NCI-H2107 (cell line): ENCODE data around the gene ZNF777.
A peak's percentile ranks its signal among the peaks of the same experiment; 100 is the strongest.
"Not testable (repeated sequence)": the region's sequence is repeated elsewhere in the genome, so short reads cannot be mapped to it uniquely, and the experiment has no call there.

ENCODE experiments used
- DNase-seq: peaks from one replicate; lab custom pipeline; 2025; lab: John Stamatoyannopoulos, UW

The ZNF777 gene

DNA sequence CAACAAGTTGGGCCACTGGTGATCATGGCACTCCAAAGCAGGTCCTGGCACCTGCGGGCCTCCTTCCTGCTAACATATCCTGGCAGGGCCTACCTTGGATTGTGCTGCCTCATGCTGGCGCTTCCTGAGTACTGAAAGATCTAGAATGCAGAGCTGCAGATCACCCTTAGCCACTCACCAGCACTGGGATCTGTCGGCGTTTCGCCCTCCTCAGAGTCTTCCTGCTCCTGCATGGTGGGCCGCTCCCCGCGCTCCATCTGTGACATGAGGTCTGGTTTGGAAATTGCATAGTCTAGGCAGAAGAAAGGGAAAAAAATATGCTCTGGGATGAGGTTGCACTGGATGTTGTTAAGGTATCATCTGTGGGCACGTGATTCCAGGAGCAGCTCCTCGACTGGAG, 10.0 kb downstream of the ZNF777 start:
- DNase-seq = no peak

DNA sequence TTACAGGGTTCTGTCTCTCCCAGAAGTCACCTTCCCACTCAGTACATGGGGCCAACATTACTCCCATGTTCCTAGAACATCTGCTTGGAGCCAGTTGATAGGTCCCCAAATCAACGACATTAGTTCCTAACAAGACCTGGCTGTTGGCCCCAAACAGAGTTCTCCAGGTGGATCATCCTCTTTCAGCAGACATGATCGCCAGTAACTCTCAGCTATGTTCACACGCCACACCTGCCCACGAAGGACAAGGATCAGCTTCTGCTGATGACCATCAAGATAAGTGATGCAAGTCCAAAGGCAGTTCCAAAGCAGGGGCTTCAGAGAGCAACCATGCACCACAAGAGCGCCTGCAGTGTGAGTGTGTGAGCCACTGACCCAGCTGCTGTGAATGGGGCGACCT, 11.0 kb downstream of the ZNF777 start:
- DNase-seq = no peak

DNA sequence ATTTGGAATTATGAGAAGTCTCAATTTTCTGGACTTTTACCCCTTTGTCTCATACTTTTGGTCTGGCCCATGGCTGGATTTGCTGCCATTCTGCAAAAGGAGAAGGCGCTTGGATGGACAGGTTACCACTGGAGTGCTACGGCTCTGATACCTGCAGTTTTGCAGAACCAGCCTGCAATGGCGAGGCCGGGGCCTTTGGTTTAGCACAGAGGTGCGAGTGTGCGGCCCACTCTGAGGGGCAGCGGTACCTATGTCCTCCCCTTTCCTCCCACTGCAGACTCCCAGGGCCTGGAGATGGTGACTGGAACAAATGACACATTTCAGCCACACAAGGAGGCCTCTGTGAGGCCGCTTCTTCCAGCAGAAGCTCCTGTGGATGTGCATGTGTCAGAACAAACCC, 11.9 kb downstream of the ZNF777 start:
- DNase-seq = no peak

DNA sequence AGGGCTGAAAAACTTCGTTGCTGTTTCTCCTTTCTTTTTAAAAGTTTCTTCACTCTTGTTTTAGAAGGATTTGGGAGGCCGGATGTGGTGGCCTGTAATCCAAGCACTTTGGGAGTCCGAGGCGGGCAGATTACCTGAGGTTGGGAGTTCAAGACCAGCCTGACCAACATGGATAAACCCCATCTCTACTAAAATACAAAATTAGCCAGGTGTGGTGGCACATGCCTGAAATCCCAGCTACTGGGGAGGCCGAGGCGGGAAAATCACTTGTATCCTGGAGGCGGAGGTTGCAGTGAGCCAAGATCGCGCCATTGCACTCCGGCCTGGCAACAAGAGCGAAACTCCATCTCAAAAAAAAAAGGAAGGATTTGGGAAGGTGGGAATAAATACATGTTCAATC, 14.8 kb downstream of the ZNF777 start:
- not testable (repeated sequence) for DNase-seq

DNA sequence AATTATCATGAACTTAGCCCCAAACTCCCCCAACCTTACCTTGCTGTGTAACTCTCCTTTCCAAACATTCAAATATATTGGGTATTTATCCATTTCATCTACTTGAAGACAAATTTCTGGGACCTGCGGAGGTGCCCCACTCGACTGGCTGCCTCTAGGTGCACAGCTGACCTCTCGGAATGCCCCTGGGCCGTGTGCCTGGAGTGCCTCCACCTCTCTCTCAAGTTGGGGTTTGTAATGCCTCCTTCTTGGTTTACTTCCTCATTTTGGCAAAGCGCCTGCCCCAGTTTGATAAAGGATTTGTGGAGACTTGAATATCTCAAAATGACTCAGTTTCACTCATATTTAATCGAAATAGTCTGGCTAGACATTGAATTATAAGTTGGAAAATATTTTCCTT, 16.6 kb downstream of the ZNF777 start:
- no peak for DNase-seq

DNA sequence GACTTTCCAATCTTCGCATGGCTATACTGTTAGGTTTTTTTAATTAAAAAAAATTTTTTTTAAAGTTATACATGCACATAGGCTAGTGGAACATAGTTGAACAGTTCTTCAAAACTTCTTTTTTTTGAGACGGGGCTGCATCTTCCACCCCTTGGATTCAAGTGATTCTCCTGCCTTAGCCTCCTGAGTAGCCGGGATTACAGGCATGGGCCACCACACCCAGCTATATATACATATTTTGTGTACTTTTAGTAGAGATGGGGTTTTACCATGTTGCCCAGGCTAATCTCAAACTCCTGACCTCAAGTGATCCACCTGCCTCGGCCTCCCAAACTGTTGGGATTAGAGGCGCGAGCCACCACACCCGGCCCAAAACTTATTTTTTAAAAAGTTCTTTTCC, 17.3 kb downstream of the ZNF777 start:
- DNase-seq = no peak

DNA sequence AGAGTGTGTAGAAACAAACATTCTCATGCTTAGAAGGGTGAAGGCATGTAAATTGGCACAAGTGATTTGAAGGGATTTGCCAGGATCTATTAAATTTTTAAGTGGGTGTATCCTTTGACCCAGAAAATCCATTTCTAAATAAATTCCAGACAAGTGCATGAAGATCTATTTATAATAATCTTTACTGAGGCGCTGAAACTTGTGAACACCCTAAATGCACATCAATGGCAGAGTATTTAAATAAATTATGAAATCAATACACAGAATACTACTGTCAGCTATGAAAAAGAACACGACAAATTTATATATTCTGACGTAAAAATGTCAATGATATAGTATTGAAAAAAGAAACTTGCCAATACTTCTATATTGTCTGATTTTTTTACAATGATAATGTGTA, 17.9 kb downstream of the ZNF777 start:
- no peak for DNase-seq

DNA sequence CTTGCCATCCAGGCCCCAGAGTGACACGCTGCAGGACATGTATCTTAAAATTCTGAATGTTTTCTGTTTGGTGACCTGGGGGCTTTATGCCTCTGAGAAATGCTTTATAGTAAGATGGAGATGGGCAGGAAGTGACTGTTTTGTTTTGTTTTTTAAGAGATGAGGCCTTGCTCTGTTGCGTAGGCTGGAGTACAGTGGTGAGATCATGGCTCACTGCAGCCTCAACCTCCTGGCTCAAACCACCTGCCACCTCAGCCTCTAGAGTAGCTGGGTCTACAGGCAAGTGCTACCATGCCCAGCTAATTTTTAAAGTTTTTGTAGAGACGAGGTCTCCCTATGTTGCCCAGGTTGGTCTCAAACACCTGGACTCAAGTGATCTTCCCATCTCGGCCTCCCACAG, 20.6 kb downstream of the ZNF777 start:
- no peak for DNase-seq

DNA sequence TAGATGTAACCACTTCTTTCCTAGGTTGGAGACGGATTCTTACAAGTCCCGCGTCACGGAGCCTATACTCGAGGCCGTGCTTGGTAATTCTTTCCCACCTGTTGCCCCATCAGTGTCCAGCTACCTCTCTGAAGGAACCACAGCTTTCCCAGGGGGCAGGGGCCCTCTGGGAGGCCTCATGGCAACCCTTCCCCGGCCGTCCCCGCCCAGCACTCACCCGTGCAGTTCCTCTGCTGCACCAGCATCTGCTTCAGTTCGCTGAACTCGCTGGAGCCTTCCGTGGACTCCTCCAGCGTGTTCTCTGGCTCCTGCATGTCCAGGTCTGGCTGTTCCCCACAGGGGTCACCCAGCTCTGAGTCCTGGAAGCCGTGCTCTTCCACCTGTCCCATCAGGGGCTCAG, 24.5 kb downstream of the ZNF777 start:
- DNase-seq = no peak

DNA sequence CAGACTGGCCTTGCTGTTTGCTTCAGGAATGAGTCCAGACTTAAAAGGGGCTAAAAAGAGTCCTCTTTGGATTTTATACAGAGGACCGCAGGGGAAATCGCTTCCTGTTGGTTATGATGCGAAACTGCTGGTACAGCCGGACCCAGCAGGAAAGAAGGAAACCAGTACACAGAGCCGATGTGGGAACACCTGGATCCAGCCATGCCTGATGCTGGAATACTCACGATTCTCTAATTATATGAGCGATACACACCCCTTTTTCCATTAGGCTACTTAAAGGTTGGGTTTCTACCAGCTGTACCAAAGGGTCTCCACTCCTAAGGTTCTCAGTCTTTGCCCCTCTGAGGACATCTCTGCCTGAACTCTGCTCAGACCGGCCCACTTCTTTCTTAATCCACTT, 27.7 kb downstream of the ZNF777 start:
- DNase-seq = no peak

DNA sequence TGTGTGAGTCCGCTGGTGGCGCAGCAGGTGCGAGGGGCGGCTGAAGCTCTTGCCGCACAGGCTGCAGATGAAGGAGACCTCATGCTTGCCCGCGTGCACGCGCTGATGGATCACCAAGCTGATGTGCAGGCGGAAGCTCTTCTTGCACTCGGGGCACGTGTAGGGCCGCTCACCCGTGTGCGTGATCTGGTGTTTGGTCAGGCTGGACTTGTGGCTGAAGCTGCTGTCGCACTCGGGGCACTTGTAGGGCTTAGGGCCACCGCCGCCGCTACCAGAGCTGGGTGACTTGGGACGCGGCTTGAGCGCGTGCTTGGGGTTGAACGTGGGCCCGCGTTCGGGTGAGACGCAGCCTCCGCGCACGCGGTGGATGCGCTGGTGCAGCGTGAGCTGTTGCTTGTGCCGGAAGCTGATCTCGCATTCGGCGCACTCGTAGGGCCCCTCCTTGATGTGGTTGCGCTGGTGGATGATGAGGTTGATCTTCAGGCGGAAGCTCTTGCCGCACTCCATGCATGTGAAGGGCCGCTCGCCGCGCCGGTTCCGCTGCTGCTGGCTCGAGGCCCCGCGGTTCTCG, 28.7 kb downstream of the ZNF777 start:
- no peak for DNase-seq

DNA sequence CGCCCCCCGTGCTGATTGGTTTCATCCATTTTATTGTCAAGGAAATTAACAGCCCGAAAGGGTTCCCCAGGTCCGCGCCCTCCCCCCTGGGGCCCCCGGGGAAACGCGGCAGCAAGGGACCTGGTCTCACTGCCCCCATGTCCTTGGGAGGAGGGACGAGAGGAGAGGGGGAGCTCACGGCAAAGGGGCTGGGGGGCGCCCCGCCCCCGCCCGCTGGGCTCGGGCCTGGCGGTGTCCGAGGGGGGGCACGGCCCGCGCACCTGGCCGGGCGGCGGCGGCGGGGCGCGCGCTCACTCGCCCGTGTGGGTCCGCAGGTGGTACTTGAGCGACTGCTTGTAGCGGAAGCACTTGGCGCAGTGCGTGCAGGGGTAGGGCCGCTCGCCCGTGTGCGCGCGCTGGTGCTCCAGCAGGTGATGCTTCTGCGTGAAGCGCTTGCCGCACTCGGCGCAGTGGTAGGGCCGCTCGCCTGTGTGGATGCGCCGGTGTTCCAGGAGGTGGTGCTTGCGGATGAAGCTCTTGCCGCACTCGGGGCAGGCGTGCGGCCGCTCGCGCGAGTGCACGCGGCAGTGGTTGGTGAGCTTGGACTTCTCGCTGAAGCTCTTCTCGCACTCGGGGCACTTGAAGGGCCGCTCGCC, 29.3 kb downstream of the ZNF777 start:
- DNase-seq = no peak

DNA sequence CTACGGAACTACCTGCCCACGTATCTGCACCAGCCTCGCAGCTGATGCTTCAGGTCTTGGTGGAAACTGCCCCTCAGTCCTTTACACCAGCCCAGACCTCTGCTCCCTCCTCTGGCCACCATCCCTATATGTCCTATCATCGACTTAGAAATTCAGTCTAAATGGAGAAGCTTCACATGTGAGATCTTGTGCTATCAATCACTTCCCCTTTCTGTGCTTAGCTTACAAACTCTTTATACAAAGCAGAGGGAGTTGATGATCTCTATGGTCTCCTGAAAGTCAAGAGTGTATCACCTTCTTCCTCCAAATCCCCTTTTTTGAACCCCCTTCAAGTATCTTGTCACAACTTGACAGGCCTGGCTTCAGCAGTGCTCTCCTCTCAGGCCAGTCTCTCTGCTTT, 30.7 kb downstream of the ZNF777 start:
- DNase-seq = no peak

DNA sequence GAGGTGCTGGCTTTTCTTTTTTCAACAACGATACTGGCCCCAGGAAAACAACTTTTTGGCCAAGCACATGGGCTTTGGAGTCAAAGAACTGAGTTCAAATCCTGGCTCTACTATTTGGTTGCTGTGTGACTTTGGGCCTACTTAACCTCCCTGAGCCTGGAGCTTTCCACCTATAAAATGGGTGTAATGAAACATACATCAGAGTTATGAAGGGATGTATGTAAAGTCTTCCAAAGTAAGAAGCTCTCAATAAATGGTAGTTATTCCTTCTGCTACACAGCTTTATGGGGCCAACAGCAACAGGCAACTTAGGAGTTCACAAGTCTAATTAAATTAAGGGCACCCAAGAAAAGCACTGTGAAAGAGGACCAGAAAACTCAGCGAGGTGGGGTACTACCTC, 33.0 kb downstream of the ZNF777 start:
- DNase-seq = no peak

DNA sequence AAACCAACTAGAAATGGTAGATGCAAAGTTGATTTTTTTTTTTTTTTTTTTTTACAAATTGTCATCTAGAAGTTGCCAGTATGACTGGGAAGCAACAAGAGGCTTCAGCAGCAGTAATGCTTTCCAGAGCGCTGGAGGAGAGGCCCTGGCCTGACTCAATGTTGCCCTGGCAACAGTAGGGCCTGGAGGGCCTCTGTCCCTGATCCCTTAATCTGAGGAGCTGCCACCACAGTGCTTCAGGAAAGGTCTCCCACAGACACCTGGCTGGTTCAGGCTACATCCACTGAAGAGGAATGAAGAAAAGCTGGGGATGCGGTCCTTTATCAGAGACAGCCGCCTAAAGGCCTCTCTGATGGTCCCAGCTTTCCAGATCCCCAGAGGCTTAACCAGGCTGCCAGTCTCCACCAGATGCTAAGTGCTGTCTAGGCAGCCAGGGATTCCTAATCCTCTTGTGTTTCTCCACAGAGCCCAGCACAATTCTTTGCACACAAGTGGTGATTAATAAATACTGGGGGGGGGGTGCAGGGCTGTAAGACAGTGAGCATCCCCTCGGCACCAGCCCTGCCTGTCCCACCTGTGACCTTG, 33.7 kb downstream of the ZNF777 start:
- DNase-seq = no peak

DNA sequence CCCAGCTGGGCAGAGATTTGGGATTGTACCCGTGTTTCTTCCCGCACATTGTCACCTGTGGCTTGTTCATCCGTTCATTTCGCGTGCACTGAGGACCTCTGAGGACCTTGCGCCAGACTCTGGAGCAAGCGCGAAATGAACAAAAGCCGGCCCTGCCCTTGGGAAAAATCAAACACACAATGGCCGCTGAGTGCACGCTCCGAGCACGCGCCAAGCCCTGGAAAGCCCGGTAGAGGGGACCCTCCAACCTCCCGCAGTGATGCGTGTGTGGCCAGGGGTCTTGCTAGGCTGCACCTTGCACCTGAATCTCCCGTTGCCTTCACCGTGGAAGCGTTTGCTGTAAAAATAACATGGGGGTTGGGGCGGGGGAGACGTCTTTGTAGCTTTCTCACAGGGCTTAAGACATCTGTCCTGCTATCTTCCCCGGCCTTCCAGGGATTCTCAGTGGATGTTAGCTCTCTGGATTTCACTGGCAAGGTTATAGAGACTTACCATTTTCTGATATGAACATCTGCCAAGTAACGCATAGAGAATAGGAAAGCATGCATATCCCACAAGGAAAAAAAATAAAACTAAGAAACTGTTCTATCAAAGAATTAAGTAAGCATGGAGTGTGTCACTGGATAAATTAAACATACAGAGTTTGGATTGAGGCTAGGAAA, 37.3 kb downstream of the ZNF777 start:
- no peak for DNase-seq

DNA sequence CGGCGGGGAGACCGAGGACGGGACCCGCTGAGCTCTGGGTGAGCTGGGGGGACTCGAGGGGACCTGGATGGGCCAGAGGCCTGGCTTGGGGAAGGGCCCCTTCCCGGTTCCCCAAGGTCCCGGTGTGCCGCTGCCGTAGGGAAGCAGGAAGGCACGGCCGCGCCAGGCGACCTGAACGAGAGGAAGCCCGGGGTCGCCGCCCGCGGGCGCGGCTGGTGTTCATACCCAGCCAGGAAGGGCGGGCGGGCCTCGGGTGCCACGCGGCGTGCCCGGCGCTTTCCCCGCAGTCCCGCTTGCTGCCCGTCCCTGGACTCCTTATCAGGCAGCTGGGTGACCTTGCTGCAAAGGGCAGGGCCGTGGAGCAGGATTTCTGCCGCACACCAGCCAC, 38.0 kb downstream of the ZNF777 start:
- no peak for DNase-seq

DNA sequence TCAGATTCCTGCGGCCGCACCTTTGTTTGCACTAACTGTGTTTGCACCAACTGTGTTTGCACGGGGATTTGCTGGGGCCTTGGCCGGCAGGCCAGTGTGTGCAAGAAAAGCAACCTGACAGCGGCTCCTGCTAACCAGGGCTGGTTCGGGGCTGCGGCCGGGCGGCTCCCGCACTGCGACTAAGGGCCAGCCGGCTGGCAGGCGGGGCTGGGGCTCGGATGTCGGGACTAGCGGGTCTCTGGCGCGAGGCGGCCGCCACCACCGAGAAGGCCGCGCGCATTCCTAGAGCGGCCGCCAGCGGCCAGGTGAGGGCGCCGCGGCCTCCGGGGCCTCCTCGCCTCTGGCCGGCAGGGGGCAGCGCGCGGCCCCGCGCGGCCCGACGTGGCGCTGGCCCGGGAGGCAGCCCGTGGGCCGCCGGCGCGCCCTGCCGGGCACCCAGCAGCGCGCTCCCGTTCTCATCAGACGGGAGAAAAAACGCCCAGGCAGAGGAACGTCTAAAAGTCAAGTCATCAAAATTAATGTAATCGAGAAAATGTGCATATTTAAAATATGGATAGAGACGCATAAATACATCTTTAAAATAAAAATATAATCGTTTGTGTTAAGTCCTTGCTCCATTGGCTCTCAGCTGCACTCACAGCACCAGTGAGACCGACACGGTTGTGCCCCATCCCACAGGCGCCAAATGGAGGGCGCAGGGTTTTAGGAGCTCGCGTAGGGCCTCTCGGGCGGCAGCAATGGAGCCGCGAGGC, 38.5 kb downstream of the ZNF777 start:
- DNase-seq = peak; percentile 73

DNA sequence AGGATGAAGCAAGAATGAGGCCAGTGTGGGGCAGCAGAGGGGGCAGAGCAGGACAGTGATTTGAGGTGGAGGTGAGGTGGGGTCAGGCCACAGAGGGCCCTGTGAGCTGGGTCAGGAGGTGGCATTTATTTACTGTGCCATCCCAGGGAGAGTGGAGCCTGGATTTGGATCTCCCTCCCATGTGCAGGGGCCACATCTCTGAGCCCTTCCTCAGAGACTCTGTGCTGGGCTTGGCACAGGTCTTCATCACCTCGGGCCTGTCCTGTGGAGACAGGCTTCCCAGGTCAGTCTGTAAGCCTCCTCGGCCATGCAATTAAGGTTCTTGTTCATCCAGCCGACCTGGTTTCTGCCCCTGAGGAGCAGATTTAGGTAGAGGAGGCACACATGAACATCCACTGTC, 40.9 kb downstream of the ZNF777 start:
- DNase-seq = no peak

DNA sequence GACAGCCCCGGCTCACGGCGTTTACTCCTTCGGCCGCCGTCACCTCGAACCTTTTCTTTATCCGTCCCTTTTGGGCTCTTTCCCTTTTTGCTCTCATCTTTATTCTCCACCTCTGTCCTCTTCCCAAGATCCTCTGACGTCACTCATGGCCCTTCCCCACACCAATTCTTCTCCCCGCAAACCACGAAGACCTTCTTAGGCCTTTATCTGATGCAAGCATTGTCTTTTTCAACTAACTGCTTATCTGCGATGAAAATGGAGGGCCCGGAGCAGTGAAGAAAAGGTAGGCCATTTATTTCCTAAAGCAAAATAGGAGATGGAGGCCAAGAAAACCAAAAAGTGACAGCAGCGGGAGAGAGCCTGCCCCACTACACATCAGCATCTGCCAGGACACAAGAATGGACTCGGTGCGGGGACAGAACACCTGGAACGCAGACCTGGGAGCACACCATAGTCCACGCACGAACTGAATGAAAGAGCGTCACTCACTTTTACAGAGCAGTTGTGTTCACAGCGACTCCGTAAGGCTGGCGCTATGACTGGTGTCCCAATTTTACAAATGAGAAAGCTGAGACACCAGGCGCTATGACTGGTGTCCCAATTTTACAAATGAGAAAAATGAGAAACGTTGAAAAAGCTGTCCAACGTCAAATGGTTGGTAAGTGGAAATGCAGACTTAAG, 45.3 kb downstream of the ZNF777 start:
- DNase-seq = no peak

DNA sequence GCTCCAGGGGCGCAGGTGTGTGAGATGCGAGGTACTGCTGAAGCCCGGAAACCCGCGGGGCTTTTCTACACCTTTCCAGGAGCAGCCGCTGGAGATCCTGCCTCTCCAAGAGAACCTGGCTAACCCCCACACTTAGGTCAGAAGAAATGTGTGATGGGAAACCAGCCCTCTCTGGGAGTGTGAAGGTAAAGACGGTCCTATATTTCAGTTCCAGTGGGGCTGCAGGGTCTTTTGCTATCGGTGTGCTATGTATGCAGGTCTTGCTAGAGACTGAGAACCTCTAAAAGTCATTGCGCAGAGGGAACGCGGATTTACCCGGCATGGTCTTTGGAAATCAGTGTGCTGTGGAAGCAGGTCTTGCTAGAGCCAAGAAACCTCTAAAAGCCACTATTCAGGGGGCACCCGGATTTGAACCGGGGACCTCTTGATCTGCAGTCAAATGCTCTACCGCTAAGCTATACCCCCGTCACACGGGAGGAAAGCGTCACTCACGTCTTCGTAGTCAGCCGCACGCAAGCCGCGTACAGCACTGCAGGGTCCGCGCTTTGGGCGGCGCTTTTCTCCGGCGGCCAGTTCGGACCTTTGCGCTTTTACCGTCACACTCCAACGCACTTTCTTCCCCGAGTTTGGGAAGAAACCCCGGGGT, 46.0 kb downstream of the ZNF777 start:
- DNase-seq = no peak

DNA sequence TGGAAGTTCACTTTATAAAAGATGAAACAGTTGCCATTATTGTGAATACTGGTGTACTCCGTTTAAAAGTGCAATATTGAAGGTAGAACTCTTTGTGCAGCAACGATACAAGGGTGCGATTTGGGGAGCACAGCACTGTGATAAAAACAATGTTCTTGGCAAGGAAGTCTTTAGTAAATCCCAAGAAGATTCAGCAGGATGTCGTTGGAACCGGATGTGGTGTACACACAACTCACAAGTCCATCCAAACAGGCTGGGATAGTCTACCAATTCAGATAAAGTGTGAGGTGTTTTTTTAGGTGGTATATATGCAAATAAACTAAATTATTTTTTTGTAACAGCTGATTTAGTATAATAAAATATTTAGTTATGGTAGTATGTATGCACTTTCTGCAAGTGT, 46.7 kb downstream of the ZNF777 start:
- no peak for DNase-seq
